Activated naive CD8-positive, alpha-beta T cell (primary cell): ENCODE measurements around the gene RUNDC1.
A peak's percentile ranks its signal among the peaks of the same experiment; 100 is the strongest.

Source experiments
- H3K27ac Mint-ChIP-seq: one replicate; pipeline ENCODE4 v1.8.0; 2021; ENCODE audit warnings: mixed read lengths
- H3K27me3 Mint-ChIP-seq: one replicate; pipeline ENCODE4 v1.8.0; 2021; ENCODE audit warnings: mixed read lengths
- H3K36me3 Mint-ChIP-seq: one replicate; pipeline ENCODE4 v1.8.0; 2021; ENCODE audit warnings: mixed read lengths
- H3K4me1 Mint-ChIP-seq: one replicate; pipeline ENCODE4 v1.8.0; 2021; ENCODE audit warnings: low read depth, mixed read lengths
- H3K4me3 Mint-ChIP-seq: one replicate; pipeline ENCODE4 v1.8.0; 2021; ENCODE audit warnings: mild to moderate bottlenecking, mixed read lengths
- H3K9me3 Mint-ChIP-seq: one replicate; pipeline ENCODE4 v1.8.0; 2021; ENCODE audit warnings: low read depth, mixed read lengths

The RUNDC1 gene

DNA sequence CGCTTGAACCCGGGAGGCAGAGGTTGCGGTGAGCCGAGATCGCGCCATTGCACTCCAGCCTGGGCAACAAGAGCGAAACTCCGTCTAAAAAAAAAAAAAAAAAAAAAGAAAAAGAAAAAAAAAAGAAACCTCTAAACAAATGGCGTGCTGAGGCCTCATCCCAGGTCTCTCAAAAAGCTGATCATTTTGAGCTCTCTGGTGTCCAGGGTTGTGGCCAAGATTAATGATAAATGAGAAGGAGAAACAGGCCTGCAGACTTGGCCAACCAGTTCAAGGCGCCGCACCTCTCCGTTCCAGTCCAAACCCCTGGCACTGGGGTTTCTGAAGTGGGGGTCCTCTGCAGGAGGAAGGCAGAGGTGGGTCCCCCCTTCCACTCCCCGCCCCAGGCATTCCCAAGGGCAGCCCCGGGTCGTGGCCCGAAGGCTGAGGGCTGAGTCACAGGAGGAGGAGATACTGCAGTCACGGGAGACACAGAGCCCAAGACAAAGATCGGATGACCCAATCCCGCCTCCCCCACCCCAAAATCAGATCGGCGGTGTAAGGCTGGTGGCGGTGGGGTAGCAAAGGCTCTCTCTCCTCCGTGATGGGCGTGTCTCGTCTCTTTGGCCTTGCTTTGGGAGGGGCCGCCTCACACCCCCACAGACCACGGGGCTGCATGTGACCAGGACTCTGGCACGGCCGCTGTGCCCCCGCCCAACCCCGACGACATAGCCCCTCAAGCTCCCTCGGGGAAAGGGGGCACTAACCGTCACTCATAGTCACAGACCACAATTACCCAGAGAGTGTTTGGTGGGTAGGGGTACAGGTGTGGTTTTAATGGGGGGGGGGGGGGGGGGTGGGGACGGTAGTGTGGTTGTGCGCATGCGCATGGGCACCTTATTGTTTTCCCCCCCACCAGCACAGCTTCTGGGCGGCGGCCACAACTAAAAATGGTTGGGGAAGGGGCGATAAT, 40.7 kb downstream of the RUNDC1 start:
- Mint-ChIP-seq H3K27ac (peak overlapping the region; percentile 70), H3K27me3 (no peaks in the 10 kb centered on the region), H3K36me3 (no peaks in the 10 kb centered on the region), H3K4me1 (peaks cover 35% of the 10 kb centered on the region), H3K9me3 (no peaks in the 10 kb centered on the region), H3K4me3 (peak overlapping the region; percentile 87)

DNA sequence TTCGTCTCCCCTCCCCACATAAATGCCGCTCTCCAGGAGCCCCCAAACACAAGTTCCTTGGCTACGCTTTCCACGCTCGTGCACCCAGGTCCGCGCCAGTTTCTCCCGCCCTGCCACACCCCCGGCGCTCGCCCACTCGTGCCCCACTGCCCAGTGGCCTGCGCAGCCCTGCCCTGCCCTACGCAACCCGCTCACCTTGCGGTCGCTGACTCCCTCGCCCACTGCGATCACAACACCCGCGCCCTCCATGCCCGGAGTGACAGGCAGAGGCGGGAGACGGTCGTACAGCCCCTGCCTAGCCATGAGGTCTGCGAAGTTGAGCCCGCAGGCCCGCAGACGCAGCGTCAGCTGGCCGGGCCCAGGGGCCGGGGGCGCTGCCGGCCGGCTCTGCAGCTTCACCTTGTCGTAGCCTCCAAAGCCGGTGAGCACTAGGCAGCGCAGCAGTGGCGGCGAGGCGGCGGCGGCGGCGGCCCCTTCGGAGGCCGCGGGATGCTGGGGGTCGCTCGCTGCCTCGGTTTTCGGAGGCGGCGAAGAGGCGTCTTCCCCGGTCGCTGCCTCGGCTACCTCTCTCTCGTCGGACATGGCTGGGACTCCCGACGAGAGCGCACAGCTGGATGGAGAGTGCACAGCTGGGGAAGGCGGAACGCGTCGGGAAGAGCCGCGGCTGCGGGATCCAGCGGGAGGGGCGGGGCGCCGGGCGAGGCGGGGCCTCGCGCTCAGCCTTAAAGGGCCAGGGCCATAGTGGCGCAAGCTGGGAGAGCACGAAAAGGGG, 41.6 kb downstream of the RUNDC1 start, which contains the start of gene VAT1:
Gene VAT1, minus strand, starts transcription at position 645 of the 772 bp plus-strand sequence. Its CDS starts 63 bp downstream, at position 582.
- peaks cover 35% of the 10 kb centered on the region for H3K4me1 Mint-ChIP-seq
- H3K36me3 Mint-ChIP-seq: no peaks in the 10 kb centered on the region
- H3K27me3 Mint-ChIP-seq: no peaks in the 10 kb centered on the region
- no peaks in the 10 kb centered on the region for H3K9me3 Mint-ChIP-seq
- H3K27ac Mint-ChIP-seq: peak within 1 kb of the TSS; percentile 70
- peak within 1 kb of the TSS; percentile 87 for H3K4me3 Mint-ChIP-seq

DNA sequence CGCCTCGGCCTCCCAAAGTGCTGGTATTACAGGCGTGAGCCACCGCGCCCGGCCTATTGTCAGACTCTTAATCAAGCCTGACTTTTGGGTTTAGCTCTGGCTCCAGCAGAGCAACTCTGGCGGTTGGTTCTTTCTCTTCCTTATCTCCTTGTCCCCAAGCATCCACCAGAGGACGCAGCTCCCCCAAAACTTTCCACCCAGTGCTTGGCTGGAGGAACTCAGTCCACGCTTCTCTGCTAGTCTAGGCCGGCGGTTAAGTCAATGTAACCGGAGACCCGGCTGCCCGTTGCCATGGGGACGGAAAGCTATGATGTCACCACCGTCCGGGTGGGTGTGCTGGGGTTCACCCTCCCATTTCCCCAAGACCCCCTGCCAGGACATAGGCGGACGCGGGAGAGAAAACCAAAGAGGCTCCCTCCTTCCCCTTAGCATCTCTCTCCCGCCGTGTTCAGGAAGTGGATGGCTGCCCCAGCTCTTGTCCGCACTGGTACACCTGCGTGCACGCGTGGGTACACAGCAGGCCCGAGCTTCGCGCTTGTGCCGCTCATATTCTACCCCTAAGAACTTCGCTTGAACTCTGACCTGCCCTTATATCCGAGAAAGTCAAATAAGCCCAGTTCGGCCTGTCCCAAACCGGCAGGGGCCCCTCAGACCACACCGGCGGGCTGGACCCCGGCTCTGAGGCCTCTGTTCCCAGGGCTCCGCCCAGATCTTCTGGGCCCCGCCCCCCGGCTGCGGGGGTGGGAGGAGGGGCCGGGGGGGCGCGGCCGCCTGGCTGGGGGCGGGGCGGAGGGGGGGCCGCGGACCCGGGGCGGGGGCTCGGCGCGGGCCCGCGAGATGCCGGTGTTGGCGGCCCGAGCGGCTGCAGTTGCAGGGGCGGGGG, 44.3 kb downstream of the RUNDC1 start, which contains the start of gene RND2:
Gene RND2, plus strand, starts transcription at position 825 of the 883 bp plus-strand sequence. CDS start 117 bp downstream, outside the sequence.
- H3K27me3 Mint-ChIP-seq: no peaks in the 10 kb centered on the region
- H3K4me1 Mint-ChIP-seq: peaks cover 20% of the 10 kb centered on the region
- peak within 1 kb of the TSS; percentile 89 for H3K4me3 Mint-ChIP-seq
- H3K9me3 Mint-ChIP-seq: no peaks in the 10 kb centered on the region
- H3K36me3 Mint-ChIP-seq: no peaks in the 10 kb centered on the region
- H3K27ac Mint-ChIP-seq: peak within 1 kb of the TSS; percentile 89

DNA sequence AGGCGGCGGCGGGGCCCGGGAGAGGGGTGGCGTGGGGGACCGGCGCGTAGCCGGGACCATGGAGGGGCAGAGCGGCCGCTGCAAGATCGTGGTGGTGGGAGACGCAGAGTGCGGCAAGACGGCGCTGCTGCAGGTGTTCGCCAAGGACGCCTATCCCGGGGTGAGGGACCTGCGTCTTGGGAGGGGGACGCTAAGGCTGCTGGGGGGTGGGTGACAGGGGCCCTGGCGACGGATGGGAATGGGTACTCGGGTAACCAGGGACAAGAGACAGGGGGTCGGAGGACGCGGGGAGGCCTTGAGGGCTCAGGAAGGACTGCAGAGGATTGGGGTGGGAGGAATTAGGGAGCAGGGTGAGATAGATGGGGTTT, 44.9 kb downstream of the RUNDC1 start:
- Mint-ChIP-seq H3K9me3 (no peaks in the 10 kb centered on the region), H3K36me3 (no peaks in the 10 kb centered on the region), H3K27ac (no peak overlapping the region), H3K27me3 (no peaks in the 10 kb centered on the region), H3K4me3 (peak overlapping the region; percentile 78), H3K4me1 (peaks cover 16% of the 10 kb centered on the region)

DNA sequence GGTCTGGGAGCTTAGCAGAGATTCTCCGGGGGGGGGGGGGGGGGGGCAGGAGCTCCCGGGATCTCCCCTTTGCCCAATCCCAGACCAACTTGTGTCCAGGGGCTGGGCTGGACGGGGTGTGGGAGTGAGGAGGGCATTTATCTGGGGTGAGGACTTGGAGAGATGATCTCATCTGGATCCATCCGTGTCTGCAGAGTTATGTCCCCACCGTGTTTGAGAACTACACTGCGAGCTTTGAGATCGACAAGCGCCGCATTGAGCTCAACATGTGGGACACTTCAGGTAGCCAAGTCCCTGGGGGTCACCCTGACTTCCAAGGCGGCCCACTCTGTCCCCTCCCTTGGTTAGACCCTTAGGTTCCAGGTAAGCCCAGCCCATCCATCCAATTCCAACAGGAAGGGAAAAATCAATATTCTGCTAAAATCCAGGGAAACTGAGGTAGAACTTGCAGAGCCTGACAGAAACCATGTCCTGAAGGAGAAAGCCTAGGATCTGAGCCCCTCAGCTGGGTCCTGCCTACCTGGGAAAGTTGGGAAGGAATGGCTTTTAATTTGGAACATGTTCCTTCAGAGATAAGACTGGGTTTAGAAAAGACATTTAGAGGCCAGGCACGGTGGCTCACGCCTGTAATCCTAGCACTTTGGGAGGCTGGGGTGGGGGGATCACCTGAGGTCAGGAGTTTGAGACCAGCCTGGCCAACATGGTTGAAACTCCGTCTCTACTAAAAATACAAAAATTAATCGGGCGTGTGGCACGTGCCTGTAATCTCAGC, 45.6 kb downstream of the RUNDC1 start:
- Mint-ChIP-seq H3K27me3 (no peaks in the 10 kb centered on the region), H3K9me3 (no peaks in the 10 kb centered on the region), H3K4me1 (peaks cover 12% of the 10 kb centered on the region), H3K4me3 (peak overlapping the region; percentile 78), H3K36me3 (no peaks in the 10 kb centered on the region), H3K27ac (no peak overlapping the region)

DNA sequence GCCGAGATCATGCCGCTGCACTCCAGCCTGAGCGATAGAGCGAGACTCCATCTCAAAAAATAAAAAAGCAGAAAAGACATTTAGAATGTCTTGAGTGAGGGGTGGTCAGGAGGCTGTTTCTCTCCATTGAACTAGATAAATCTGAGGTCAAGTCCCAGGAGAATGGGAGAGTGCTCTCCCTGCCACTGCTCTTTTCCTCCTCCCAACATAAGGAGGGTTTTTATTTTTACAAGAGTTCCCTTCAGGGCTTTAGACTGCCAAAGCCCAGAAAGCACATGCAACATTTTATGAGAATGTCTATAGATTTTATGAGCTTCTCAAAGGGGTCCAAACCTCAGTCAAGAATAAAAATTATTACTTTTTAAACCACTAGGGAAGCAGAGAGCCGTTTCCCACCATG, 46.2 kb downstream of the RUNDC1 start:
- Mint-ChIP-seq H3K9me3 (no peaks in the 10 kb centered on the region), H3K27me3 (no peaks in the 10 kb centered on the region), H3K27ac (no peak overlapping the region), H3K36me3 (no peaks in the 10 kb centered on the region), H3K4me1 (peaks cover 9% of the 10 kb centered on the region), H3K4me3 (peak overlapping the region; percentile 47)

DNA sequence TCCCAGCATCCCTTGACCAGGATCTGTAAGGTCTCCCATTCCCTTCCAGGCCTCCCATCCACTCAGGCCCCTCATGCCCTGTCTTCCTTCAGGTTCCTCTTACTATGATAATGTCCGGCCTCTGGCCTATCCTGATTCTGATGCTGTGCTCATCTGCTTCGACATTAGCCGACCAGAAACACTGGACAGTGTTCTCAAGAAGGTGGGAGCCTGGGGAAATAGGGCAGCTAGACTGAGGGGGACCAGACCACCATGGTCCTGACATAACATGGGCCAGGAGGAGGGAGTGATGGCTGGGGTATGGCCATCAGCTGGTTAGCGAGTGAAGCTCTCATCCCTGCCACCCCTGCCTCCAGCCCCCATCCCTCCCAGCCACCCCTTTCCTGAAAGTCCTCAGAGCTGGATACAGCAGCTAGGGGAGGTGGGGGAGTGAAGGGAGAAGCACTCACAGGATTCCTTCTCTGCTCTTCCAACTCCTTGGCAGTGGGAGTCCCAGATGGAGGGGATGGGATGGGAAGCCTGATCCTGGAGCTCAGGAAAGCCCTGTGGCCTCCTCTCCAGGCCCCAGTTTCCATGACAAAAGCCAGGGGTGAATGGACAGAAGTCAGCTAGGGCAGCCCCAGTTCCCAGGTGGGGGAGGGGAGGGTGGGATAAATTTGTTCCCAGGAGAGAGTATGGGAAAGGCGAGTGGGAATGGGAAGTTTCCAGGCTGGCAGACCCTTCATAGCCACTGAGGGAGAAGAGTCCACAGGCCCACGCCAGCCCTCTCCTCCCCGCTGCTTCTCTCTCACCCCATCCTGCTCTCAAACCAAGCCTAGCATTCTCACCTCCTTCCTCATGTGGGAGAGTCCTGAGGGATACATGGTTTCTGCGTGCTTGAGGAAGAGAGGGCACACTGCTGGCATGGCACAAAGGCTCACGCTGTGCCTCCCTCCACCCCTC, 47.0 kb downstream of the RUNDC1 start:
- Mint-ChIP-seq H3K27me3 (no peaks in the 10 kb centered on the region), H3K9me3 (no peaks in the 10 kb centered on the region), H3K4me1 (peaks cover 8% of the 10 kb centered on the region), H3K36me3 (no peaks in the 10 kb centered on the region), H3K27ac (no peak overlapping the region), H3K4me3 (no peak overlapping the region)

DNA sequence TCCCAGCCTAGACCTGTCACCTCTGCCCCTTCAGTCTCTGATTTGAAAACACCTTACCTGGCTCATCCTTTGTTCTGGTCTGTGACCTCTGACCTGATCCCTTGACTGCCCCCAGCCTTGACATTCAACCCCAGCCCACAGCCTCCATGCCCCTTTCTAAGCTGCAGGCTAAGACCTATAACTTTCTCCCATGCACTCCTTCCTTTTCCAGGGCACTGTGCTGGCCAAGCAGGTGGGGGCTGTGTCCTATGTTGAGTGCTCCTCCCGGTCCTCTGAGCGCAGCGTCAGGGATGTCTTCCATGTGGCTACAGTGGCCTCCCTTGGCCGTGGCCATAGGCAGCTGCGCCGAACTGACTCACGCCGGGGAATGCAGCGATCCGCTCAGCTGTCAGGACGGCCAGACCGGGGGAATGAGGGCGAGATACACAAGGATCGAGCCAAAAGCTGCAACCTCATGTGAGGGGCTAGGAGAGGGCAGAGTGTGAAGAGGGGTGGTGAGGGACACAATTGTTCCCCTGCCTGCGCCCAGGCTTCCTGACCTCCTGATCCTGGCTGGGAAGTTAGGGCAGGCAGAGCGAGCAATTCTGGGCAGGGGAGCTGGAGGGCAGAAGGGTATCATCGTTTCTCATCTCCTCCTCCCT, 48.0 kb downstream of the RUNDC1 start:
- Mint-ChIP-seq H3K4me1 (peaks cover 7% of the 10 kb centered on the region), H3K27ac (no peak overlapping the region), H3K4me3 (no peak overlapping the region), H3K27me3 (no peaks in the 10 kb centered on the region), H3K36me3 (no peaks in the 10 kb centered on the region), H3K9me3 (no peaks in the 10 kb centered on the region)

DNA sequence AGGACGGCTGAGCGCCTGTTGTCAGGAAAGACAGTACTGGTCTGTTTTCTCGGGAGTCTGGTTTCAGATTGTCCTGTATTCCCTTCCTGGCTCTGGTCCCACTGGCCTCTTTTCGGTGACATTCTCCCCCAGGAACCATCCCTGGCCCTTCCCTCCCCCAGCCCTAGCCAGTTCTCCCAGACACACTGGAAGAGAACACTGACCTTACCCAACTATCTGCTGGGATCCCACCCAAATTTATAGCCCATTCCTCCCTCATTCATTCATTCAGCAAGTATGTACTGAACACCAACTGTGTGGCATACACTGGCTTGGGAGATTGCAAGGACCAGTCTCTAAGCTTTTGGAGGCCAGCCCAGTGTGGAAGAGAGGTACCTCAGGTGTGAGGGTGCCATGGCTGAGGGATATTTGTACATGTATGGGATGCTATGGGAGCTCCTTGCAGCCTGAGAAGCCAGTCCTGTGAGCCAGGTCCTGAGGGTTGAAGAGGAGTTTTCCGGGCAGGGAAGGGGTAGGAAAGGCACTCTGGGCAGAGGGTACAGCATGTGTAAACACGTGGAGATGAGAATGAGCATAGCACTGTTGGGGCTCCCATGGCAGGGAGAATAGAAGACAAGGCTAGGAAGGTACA, 49.9 kb downstream of the RUNDC1 start:
- H3K9me3 Mint-ChIP-seq: no peaks in the 10 kb centered on the region

DNA sequence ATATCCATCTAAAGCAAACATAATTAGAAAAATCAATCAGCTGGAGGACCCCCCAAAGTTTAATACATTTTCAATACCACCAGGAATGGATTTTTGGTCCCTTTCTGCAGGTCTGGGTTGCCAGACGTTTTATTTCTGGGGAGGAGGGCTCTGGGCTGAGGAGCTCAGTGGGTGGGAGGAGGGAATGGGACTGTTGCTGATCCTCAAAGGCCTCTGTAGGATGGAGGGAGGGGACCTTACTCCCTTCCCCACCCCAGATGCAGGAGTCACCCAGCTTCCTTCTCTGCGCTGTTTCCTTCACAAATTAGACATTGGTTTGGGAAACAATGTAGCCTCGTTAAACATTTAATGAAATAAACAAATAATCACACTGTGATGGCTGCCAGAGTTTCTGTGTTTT, 51.3 kb downstream of the RUNDC1 start:
- Mint-ChIP-seq H3K9me3 (no peaks in the 10 kb centered on the region), H3K27me3 (no peaks in the 10 kb centered on the region), H3K4me3 (no peak overlapping the region)

More for the DNA sequence above, 49.9 kb downstream of the RUNDC1 start:
- H3K4me1 Mint-ChIP-seq: no peaks in the 10 kb centered on the region
- no peak overlapping the region for H3K4me3 Mint-ChIP-seq
- no peaks in the 10 kb centered on the region for H3K36me3 Mint-ChIP-seq
- H3K27ac Mint-ChIP-seq: peak overlapping the region; percentile 52
- no peaks in the 10 kb centered on the region for H3K27me3 Mint-ChIP-seq

DNA sequence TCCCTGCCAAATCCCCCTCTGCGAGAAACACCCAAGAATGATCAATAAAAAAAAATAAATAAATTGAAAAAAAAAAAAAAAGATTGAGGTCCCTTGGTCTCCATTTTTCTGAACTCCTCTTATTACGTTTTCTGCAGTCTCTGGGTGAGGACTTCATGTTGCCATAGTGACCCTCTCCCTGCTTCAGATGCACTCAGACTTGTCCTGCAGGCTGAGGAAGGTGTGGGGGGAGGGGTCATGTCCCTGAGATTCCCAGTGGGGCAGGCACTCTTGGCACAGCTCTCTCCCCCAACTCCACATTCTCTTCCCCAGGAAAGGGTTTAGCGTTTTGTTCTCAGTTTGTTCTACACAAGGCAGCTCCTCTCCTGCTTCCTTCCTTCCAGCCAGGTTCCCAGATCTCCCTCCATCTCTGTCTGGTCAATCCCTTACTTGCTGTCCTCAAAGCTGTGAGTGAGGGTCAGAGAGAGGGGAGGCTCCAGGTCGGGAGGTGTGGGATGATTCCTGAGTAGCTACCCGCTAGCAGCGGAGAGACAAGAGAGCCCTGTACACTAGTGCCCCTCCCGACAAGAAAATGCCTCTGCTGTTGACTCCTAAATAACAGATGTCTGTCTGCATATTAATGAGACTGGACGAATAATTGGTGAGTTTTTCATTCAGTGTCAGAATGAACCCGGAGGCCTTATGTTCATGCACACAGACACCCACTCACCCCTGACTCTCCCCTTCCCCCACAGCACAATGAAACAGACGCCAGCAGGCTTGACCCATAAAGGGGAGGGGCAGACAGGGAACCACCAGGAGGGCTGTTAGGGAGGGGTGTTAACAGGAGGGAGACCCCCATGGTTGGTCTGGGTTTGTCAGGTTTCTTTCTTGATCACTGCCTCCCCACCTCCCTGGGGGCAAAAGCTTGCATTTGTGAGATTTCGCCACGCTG, 53.9 kb downstream of the RUNDC1 start:
- Mint-ChIP-seq H3K36me3 (no peaks in the 10 kb centered on the region), H3K4me3 (no peak overlapping the region), H3K4me1 (no peaks in the 10 kb centered on the region), H3K27ac (no peak overlapping the region), H3K9me3 (no peaks in the 10 kb centered on the region), H3K27me3 (no peaks in the 10 kb centered on the region)

More for the DNA sequence above, 51.3 kb downstream of the RUNDC1 start:
- no peak overlapping the region for H3K27ac Mint-ChIP-seq
- no peaks in the 10 kb centered on the region for H3K4me1 Mint-ChIP-seq
- H3K36me3 Mint-ChIP-seq: no peaks in the 10 kb centered on the region
